Hepatocyte (in vitro differentiated cells): ENCODE data around the gene SEC63. TPM values are rescaled to one million over a fixed set of nuclear protein-coding genes. Genes with fewer than 3 reads are reported as not detected.
"Not testable (repeated sequence)": the region's sequence is repeated elsewhere in the genome, so short reads cannot be mapped to it uniquely, and the experiment has no call there.

Experiments used
- DNase-seq: peaks from one replicate; pipeline ENCODE4 v3.0.0-alpha.2; 2016; ENCODE audit warnings: low spot score
- H2AFZ ChIP-seq: fragments of 200-600 bp; sonication (generic); 2 replicates; pipeline ENCODE4 v1.6.0; 2016; ENCODE audit warnings: antibody characterized with exemption, mild to moderate bottlenecking
- H3K27ac ChIP-seq: fragments of 200-600 bp; sonication (generic); 2 replicates; pipeline ENCODE4 v1.5.1; 2016; ENCODE audit warnings: mild to moderate bottlenecking
- H3K27me3 ChIP-seq: fragments of 200-600 bp; sonication (generic); 2 replicates; pipeline ENCODE4 v1.6.1; 2016
- H3K36me3 ChIP-seq: fragments of 200-600 bp; sonication (generic); replicated peaks from 2 replicates; pipeline ENCODE4 v1.5.1; 2016; ENCODE audit warnings: low read depth; ENCODE audit not compliant: insufficient read depth
- H3K4me1 ChIP-seq: fragments of 200-600 bp; sonication (generic); 2 replicates; pipeline ENCODE4 v1.5.1; 2016; ENCODE audit warnings: mild to moderate bottlenecking, moderate library complexity; ENCODE audit not compliant: insufficient read depth
- H3K4me2 ChIP-seq: fragments of 200-600 bp; sonication (generic); 2 replicates; pipeline ENCODE4 v1.6.0; 2016
- H3K4me3 ChIP-seq: fragments of 200-600 bp; sonication (generic); 2 replicates; pipeline ENCODE4 v1.5.1; 2016; ENCODE audit warnings: mild to moderate bottlenecking
- H3K79me2 ChIP-seq: fragments of 200-600 bp; sonication (generic); 2 replicates; pipeline ENCODE4 v1.6.0; 2017; ENCODE audit warnings: mild to moderate bottlenecking
- H3K9me2 ChIP-seq: fragments of 200-600 bp; sonication (generic); replicated peaks from 2 replicates; pipeline ENCODE4 v1.6.0; 2017; ENCODE audit warnings: mild to moderate bottlenecking; ENCODE audit not compliant: insufficient read depth
- H3K9me3 ChIP-seq: fragments of 200-600 bp; sonication (generic); 2 replicates; pipeline ENCODE4 v1.5.1; 2016; ENCODE audit warnings: low read depth, mild to moderate bottlenecking
- H4K20me1 ChIP-seq: fragments of 200-600 bp; sonication (generic); 2 replicates; pipeline ENCODE4 v1.6.0; 2016; ENCODE audit warnings: mild to moderate bottlenecking; ENCODE audit not compliant: insufficient read depth, poor library complexity, severe bottlenecking
- CTCF ChIP-seq: fragments of 200-600 bp; sonication (generic); IDR thresholded peaks from 2 replicates; pipeline ENCODE4 v1.5.1; 2016; ENCODE audit warnings: antibody characterized with exemption, mild to moderate bottlenecking; ENCODE audit not compliant: poor library complexity
- EZH2 ChIP-seq: fragments of 200-600 bp; sonication (generic); IDR thresholded peaks from 2 replicates; pipeline ENCODE4 v1.6.1; 2016; ENCODE audit warnings: antibody characterized with exemption, mild to moderate bottlenecking, borderline replicate concordance
- EZH2phosphoT487 ChIP-seq: fragments of 200-600 bp; sonication (generic); IDR thresholded peaks from one replicate; pipeline ENCODE4 v1.6.1; 2018; ENCODE audit warnings: antibody characterized with exemption, mild to moderate bottlenecking, low read depth, moderate library complexity; ENCODE audit not compliant: unreplicated experiment, severe bottlenecking
- WGBS: methylation state at CpG from one replicate; pipeline ENCODE4 v1.1.6; 2016; ENCODE audit warnings: low lambda C conversion rate; ENCODE audit errors: missing lambda C conversion rate; 5-methylcytosine and 5-hydroxymethylcytosine counted together
- polyA plus RNA-seq: library from polyadenylated mRNA; unstranded; fragments of >200 nt; fragmentation: Nextera tagmentation; extraction: Ambion mirVana; gene quantifications from 2 replicates; pipeline ENCODE4 v1.2.1, GENCODE V29; 2016
- total RNA-seq: library from RNA; depleted of rRNA; stranded (reverse); fragments of >200 nt; gene quantifications from 2 replicates; pipeline ENCODE4 v1.2.3, GENCODE V29; 2014

Gene SEC63
- total and polyA plus RNA-seq, 2 experiments from 2014 or later: 36.6 to 131 TPM

GRCh38 chr6:108002365-108003221 lies 44.6 kb upstream of the SEC63 start:
- TF ChIP-seq EZH2: no peak
- TF ChIP-seq EZH2phosphoT487: no peak
- no peak for TF ChIP-seq CTCF
- H3K9me3 ChIP-seq: no peaks in the 10 kb centered on the region
- peak; percentile 73 for DNase-seq
- H2AFZ ChIP-seq: peak overlapping the region; percentile 7
- H3K27me3 ChIP-seq: no peaks in the 10 kb centered on the region
- H3K4me2 ChIP-seq: peak overlapping the region; percentile 54
- peaks cover 13% of the 10 kb centered on the region for H3K4me1 ChIP-seq
- no peaks in the 10 kb centered on the region for H3K36me3 ChIP-seq
- H4K20me1 ChIP-seq: no peaks in the 10 kb centered on the region
- H3K9me2 ChIP-seq: no peaks in the 10 kb centered on the region
- H3K79me2 ChIP-seq: no peaks in the 10 kb centered on the region
- H3K4me3 ChIP-seq: no peak overlapping the region
- 29% methylated on average over 9 of the region's 9 CpGs for WGBS
- H3K27ac ChIP-seq: peak overlapping the region; percentile 94

GRCh38 chr6:108001696-108002231 lies 43.8 kb upstream of the SEC63 start:
- no peaks in the 10 kb centered on the region for H4K20me1 ChIP-seq
- H3K79me2 ChIP-seq: no peaks in the 10 kb centered on the region
- H3K27me3 ChIP-seq: no peaks in the 10 kb centered on the region
- peak overlapping the region; percentile 54 for H3K4me2 ChIP-seq
- no peak overlapping the region for H3K4me3 ChIP-seq
- peaks cover 13% of the 10 kb centered on the region for H3K4me1 ChIP-seq
- H2AFZ ChIP-seq: peak overlapping the region; percentile 9
- TF ChIP-seq EZH2phosphoT487 (no peak), CTCF (no peak), EZH2 (no peak)
- H3K9me3 ChIP-seq: no peaks in the 10 kb centered on the region
- H3K9me2 ChIP-seq: no peaks in the 10 kb centered on the region
- 68% methylated on average over 7 of the region's 7 CpGs for WGBS
- DNase-seq: peak; percentile 51
- H3K36me3 ChIP-seq: no peaks in the 10 kb centered on the region
- H3K27ac ChIP-seq: peak overlapping the region; percentile 94

- not testable (repeated sequence) for H3K27me3 ChIP-seq, H3K9me2 ChIP-seq, H3K79me2 ChIP-seq, H2AFZ ChIP-seq, H3K4me3 ChIP-seq, H3K36me3 ChIP-seq, H4K20me1 ChIP-seq, H3K9me3 ChIP-seq, H3K4me2 ChIP-seq, DNase-seq, H3K27ac ChIP-seq
- 96% methylated on average over 5 of the region's 5 CpGs for WGBS
- H3K4me1 ChIP-seq: peaks cover 13% of the 10 kb centered on the region
Observed at GRCh38 chr6:108000259-108000658, 42.3 kb upstream of the SEC63 start.

GRCh38 chr6:107999341-107999740 lies 41.3 kb upstream of the SEC63 start:
- Histone ChIP-seq H3K27ac (no peak overlapping the region), H3K4me2 (no peak overlapping the region), H3K4me3 (no peak overlapping the region), H3K9me3 (no peaks in the 10 kb centered on the region), H2AFZ (no peak overlapping the region), H3K9me2 (no peaks in the 10 kb centered on the region), H3K4me1 (peaks cover 13% of the 10 kb centered on the region), H3K36me3 (no peaks in the 10 kb centered on the region), H3K27me3 (no peaks in the 10 kb centered on the region), H3K79me2 (no peaks in the 10 kb centered on the region), H4K20me1 (no peaks in the 10 kb centered on the region)
- no peak for DNase-seq
- TF ChIP-seq CTCF (no peak), EZH2phosphoT487 (no peak), EZH2 (no peak)
